Effector memory CD4-positive, alpha-beta T cell (primary cell): ENCODE measurements around the gene SLC15A4.
A peak's percentile ranks its signal among the peaks of the same experiment; 100 is the strongest.

ENCODE experiments used
- DNase-seq, 3 donors: peaks; one replicate each; pipeline ENCODE4 v3.0.0-alpha.2; 2020
- H3K27ac ChIP-seq: 2 replicates; pipeline ENCODE4 v1.7.0; 2013; ENCODE audit warnings: mild to moderate bottlenecking, low read length, moderate library complexity; ENCODE audit not compliant: insufficient read depth, poor library complexity, severe bottlenecking
- H3K27me3 ChIP-seq: replicated peaks from 2 replicates; pipeline ENCODE4 v1.7.0; 2013; ENCODE audit warnings: mild to moderate bottlenecking, low read length; ENCODE audit not compliant: insufficient read depth, control insufficient read depth, poor library complexity, severe bottlenecking
- H3K36me3 ChIP-seq: 2 replicates; pipeline ENCODE4 v1.7.0; 2013; ENCODE audit warnings: mild to moderate bottlenecking, low read length, moderate library complexity; ENCODE audit not compliant: control insufficient read depth, insufficient read depth
- H3K4me1 ChIP-seq: 2 replicates; pipeline ENCODE4 v1.7.0; 2013; ENCODE audit warnings: low read length, mild to moderate bottlenecking; ENCODE audit not compliant: control insufficient read depth, insufficient read depth, poor library complexity, severe bottlenecking
- H3K4me3 ChIP-seq: 2 replicates; pipeline ENCODE4 v1.7.0; 2013; ENCODE audit warnings: low read length, low read depth, mild to moderate bottlenecking; ENCODE audit not compliant: insufficient read depth, poor library complexity, severe bottlenecking
- H3K9me3 ChIP-seq: 2 replicates; pipeline ENCODE4 v1.7.0; 2013; ENCODE audit warnings: mild to moderate bottlenecking, low read length, moderate library complexity; ENCODE audit not compliant: control insufficient read depth

Gene SLC15A4

GRCh38 chr12:128823216-128823915 lies 392 bp downstream of the SLC15A4 start:
- no peaks in the 10 kb centered on the region for H3K36me3 ChIP-seq
- no peaks in the 10 kb centered on the region for H3K9me3 ChIP-seq
- H3K4me1 ChIP-seq: peaks cover 14% of the 10 kb centered on the region
- no peaks in the 10 kb centered on the region for H3K27me3 ChIP-seq
- H3K27ac ChIP-seq: no peak overlapping the region
- H3K4me3 ChIP-seq: peak overlapping the region; percentile 75
- peak; percentile 1 to 5 (median 2) for DNase-seq

- no peaks in the 10 kb centered on the region for H3K36me3 ChIP-seq
- no peak for DNase-seq
- no peak overlapping the region for H3K27ac ChIP-seq
- no peaks in the 10 kb centered on the region for H3K9me3 ChIP-seq
- H3K27me3 ChIP-seq: no peaks in the 10 kb centered on the region
- H3K4me1 ChIP-seq: peaks cover 14% of the 10 kb centered on the region
- H3K4me3 ChIP-seq: no peak overlapping the region
These were observed 2.9 kb downstream of the SLC15A4 start for GRCh38 chr12:128820723-128821432.

GRCh38 chr12:128820253-128820652 lies 3.5 kb downstream of the SLC15A4 start:
- DNase-seq: no peak
- peaks cover 14% of the 10 kb centered on the region for H3K4me1 ChIP-seq
- no peaks in the 10 kb centered on the region for H3K36me3 ChIP-seq
- no peak overlapping the region for H3K4me3 ChIP-seq
- no peaks in the 10 kb centered on the region for H3K27me3 ChIP-seq
- no peak overlapping the region for H3K27ac ChIP-seq
- H3K9me3 ChIP-seq: no peaks in the 10 kb centered on the region

GRCh38 chr12:128819293-128820144 lies 4.2 kb downstream of the SLC15A4 start:
- no peak overlapping the region for H3K4me3 ChIP-seq
- no peak overlapping the region for H3K27ac ChIP-seq

DNA sequence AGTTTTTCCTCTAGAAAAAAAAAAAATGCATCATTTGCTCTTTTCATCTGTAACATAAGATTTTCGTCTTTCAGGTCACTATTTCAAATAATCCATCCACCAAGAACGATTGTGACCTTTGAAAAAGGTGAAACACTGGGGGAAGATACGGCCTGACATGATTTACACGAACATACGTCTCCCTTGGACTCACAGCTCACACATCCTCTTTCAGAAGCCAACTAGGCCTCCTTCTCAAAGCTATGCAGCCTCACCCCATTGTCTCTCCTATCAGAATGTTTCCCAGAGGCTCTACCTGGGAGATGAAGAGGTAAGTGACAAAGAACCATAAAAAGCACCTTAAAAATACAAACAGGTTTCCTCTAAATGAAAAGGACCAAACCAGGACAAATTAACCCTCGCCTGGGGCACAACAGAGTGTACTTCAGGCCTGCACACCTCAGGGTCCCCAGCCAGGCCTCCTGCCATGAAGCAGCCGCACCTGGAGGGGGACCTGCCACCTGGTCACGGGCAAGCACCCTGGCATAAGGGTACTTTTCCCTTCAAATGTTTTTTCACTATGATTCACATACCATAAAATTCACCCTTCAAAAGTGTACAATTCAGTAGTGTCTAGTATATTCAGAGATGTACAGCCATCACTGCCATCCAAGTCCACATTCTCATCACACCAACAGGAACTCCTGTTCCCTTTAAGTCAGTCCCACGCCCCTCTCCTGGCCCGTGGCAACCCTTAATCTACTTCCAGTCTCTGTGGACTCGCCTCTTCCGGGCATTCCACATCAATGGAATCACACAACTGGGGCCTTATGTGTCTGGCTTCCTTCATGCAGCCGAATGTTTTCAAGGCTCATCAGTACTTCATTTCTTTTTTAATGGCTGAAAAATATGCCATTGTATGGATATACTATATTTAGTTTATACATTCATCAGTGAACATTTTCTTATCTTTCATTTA lies 5.4 kb downstream of the SLC15A4 start:
- Histone ChIP-seq H3K27ac (no peak overlapping the region), H3K36me3 (peaks cover 10% of the 10 kb centered on the region), H3K4me3 (no peak overlapping the region), H3K27me3 (no peaks in the 10 kb centered on the region), H3K4me1 (peaks cover 14% of the 10 kb centered on the region), H3K9me3 (no peaks in the 10 kb centered on the region)
- DNase-seq: no peak

More at GRCh38 chr12:128819293-128820144, 4.2 kb downstream of the SLC15A4 start:
- no peaks in the 10 kb centered on the region for H3K27me3 ChIP-seq
- peaks cover 14% of the 10 kb centered on the region for H3K4me1 ChIP-seq
- peaks cover 3% of the 10 kb centered on the region for H3K36me3 ChIP-seq
- DNase-seq: no peak
- H3K9me3 ChIP-seq: no peaks in the 10 kb centered on the region

DNA sequence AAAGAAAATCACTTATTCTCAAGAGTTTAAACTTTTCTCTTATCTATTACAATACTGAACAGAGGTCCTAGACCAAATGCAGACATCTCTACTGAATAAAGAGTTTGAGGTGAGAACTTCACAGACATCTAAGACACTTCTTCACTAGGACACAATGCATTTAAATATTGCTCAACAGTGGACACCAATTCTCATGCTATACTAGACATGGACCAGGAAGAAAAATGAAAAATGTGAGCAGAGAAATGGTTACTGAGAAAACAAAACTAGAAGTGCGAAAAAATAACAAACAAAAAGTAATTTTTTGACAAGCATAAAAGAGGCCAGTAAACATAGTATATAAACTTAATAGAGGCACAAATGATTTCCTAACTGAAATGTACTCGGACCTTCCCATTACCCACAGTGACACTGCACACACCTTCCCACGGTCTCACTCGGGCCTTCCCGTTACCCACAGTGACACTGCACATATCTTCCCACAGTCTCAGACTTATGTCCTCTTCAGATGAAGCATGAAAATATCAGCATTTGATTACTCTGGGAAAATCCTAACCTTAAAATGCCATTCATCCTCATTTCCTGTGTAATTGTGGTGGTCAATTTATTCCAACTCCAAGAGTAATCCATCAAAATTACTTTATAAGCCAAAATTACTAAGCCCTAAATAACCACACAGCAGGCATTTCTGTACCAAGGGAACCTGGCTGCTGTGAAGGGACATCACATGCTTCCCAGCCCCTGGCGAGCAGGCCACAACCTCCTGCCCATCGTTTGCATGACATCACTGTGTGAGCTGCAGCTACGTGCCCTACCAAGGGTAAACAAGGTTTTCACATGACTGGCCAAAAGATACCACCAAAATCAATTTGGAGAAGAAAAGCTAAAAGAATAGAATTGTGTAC lies 6.4 kb downstream of the SLC15A4 start:
- H3K9me3 ChIP-seq: no peaks in the 10 kb centered on the region
- H3K4me3 ChIP-seq: no peak overlapping the region
- H3K4me1 ChIP-seq: peaks cover 4% of the 10 kb centered on the region
- no peaks in the 10 kb centered on the region for H3K27me3 ChIP-seq
- peaks cover 10% of the 10 kb centered on the region for H3K36me3 ChIP-seq
- no peak overlapping the region for H3K27ac ChIP-seq
- DNase-seq: no peak

DNA sequence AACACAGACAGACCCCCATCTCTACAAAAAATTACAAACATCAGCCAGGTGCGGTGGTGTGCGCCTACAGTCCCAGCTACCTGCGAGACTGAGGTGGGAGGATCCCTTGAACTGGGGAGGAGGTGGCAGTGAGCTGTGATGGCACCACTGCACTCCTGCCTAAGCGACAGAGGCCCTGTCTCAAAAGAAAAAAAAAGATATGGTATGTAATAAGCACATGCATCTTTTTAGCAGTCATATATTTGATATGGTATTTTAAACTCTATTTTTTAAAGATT lies 7.2 kb downstream of the SLC15A4 start:
- H3K9me3 ChIP-seq: no peaks in the 10 kb centered on the region
- no peaks in the 10 kb centered on the region for H3K4me1 ChIP-seq
- H3K36me3 ChIP-seq: peaks cover 10% of the 10 kb centered on the region
- H3K27ac ChIP-seq: no peak overlapping the region
- H3K4me3 ChIP-seq: no peak overlapping the region
- DNase-seq: no peak
- no peaks in the 10 kb centered on the region for H3K27me3 ChIP-seq

GRCh38 chr12:128815779-128816642 lies 7.7 kb downstream of the SLC15A4 start:
- Histone ChIP-seq H3K27me3 (no peaks in the 10 kb centered on the region), H3K9me3 (no peaks in the 10 kb centered on the region), H3K27ac (no peak overlapping the region), H3K4me1 (no peaks in the 10 kb centered on the region), H3K36me3 (peaks cover 10% of the 10 kb centered on the region), H3K4me3 (no peak overlapping the region)
- DNase-seq: no peak
